ENCODE results near the gene ADM2. TPM values are rescaled to one million over a fixed set of nuclear protein-coding genes. Genes with fewer than 3 reads are reported as not detected.

Gene ADM2
- total RNA-seq, 2 donors from 2014 or later, result 25.5 to 28.8 TPM

DNA sequence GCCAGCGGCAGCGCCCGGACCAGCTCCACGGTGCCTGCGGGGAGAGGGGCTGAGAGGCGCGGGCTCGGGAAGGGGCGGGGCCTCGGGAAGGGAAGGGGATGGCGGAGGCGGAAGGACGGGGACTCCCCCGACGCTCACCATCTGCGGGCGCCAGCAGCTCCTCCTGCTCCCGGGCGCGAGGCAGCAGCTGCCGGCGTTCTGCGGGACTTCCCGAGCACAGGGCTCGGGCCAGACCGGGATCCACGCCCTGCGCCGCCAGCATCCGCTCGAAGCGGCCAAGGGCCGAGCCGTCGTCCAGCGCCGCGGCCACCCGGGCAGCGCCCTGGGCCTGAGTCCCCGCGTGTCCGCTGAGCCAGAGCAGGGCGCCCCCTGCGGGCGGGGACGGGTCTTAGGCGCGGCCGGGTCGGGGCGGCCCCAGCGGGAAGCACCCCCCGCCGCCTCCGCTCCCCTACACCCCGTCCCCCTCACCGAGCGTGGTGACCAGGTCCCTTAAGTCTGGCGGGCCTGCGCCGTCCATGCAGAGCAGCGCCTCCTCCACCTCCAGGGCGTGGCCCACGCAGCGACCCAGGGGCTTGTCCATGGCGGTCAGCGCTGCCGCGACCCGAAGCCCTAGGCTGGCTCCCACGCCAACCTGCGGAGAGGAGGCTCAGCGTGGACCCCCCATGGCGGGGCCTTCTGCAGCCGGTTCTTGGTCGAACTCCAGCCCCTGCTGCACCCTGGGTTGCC, 44.9 kb downstream of the ADM2 start:
- Mint-ChIP-seq H3K4me3 (peak overlapping the region; percentile 90 to 96), H3K36me3 (ENCODE audit: insufficient read depth in 2 of 2) (peaks cover 13 to 14% of the 10 kb centered on the region in 2 donors), H3K9me3 (no peaks in the 10 kb centered on the region), H3K27ac (peak overlapping the region; percentile 93), H3K27me3 (ENCODE audit: low read depth) (no peaks in the 10 kb centered on the region), H3K4me1 (ENCODE audit: low read depth) (peaks cover 39% of the 10 kb centered on the region)
- DNase-seq (peak; percentile 94), ATAC-seq (replicated peaks in 1 of 2) (peak; percentile 46 to 55)

DNA sequence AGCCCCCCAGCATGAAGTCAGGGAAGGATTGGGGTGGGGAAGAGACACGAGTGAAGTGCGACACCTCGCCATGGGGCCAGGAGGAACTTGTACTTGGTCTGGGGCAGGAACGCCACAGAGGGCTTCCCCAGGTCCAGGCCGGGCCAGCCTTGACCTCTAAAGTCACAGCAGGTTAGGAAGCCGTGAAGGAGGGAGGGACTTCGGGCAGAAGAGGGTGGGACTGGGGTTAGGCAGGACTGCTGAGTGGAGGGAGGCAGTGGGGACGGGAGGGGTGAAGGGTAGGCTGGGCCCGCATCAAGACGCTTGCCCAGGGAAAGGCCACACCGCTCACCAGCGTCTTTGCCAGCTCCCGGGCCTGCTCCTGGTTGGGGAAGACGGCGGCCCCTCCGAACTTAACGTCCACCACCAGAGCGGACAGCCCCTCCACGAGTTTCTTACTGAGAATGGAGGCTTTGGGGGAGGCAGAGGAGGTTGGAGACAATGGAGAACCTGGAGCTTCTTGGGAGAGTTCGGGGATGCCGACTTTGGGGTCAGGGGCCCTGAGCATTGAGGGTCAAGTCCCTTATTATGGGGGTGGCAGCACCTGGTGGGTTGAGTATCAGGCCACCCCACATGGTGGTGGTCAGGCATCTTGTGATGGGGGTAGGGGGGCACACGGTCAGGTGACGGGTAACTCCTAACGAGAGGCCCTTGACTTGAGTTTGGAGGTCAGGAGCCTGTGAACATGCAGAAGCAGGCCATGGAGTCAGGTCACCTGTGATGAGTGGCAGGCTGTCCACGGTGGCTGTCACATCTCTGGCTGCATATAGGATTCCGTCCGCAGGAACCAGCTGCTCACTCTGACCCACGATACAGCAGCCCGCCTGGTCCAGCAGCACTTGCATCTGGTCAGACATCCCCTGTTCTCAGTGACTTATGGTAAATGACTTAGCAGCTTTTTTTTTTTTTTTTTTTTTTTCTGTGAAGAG, 45.8 kb downstream of the ADM2 start:
- H3K9me3 Mint-ChIP-seq, result no peaks in the 10 kb centered on the region
- no peaks in the 10 kb centered on the region for H3K27me3 Mint-ChIP-seq (ENCODE audit: low read depth)
- H3K4me3 Mint-ChIP-seq, result peak overlapping the region; percentile 90 to 96
- peak overlapping the region; percentile 93 for H3K27ac Mint-ChIP-seq
- DNase-seq (peak; percentile 71 to 72), ATAC-seq (replicated peaks in 1 of 2) (peak; percentile 6 to 14)
- H3K36me3 Mint-ChIP-seq (ENCODE audit: insufficient read depth in 2 of 2), result peaks cover 13 to 14% of the 10 kb centered on the region in 2 donors
- peaks cover 39% of the 10 kb centered on the region for H3K4me1 Mint-ChIP-seq (ENCODE audit: low read depth)

DNA sequence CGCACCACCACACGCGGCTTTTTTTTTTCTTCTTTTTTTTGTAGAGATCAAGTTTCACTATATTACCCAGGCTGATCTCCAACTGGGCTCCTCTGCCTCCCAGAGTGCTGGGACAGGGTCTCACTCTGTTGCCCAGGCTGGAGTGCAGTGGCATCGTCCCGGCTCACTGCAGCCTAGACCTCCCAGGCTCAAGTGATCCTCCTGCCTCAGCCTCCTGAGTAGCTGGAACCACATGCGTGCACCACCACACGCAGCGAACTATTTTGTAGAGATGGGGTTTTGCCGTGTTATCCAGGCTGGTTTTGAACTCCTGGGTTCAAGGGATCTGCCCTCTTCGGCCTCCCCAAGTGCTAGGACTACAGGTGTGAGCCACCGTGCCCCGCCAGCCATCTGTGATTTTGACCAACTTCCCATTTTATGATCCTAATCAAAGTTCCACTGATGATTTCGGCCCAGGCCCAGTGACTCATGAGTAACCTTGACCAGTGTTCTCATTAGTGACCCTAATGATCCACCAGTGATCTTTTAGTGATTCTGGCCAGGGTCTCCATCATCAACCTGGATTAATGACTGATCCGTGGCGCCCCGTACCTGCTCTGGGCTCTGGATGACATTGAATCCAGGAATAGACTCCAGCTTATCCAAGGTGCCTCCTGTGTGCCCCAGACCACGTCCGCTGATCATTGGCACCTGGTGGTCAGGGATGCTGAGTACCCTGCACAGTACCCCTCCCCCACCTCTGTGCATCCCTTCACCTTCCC, 46.8 kb downstream of the ADM2 start:
- no peaks in the 10 kb centered on the region for H3K9me3 Mint-ChIP-seq
- ATAC-seq (replicated peaks in 1 of 2) (no peak), DNase-seq (no peak)

DNA sequence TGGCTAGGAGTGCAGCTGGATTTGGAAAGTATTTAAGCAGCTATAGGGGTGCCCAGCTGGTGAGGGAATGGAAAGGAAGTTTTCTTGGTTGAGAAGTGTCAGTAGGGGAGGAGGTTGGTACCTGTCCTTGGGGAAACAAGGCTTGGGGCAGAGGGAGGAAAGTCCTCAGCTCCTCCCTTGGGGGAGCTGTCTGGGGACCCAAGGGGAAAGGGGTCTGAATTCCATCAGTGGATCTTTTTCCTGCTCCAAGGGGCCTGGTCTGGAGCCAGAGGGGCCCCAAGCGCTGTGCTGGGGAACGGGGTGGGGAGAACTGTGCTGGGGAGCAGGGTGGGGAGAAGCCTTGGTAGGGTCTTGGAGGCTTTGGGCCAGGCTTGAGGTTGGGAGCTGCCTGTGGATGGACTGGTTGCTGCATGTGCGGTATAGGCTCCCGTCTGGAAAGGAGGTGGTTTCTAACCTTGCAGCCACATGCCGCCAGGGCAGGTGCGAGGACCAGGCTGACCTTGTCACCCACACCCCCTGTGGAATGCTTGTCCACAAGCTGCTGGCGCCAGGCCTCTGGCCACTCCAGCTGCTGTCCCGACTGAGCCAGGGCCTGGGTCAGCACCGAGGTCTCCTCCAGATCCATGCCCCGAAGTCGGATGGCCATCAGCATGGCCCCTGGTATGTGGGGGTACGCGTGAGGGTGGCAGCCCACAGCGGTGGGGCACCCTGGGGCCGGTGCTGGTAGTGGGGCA, 47.5 kb downstream of the ADM2 start:
- Mint-ChIP-seq H3K4me3 (peak overlapping the region; percentile 90 to 96), H3K27ac (peak overlapping the region; percentile 19), H3K4me1 (ENCODE audit: low read depth) (peaks cover 45% of the 10 kb centered on the region), H3K9me3 (no peaks in the 10 kb centered on the region), H3K27me3 (ENCODE audit: low read depth) (no peaks in the 10 kb centered on the region), H3K36me3 (ENCODE audit: insufficient read depth in 2 of 2) (peaks cover 13 to 18% of the 10 kb centered on the region in 2 donors)
- DNase-seq (no peak), ATAC-seq (replicated peaks in 1 of 2) (no peak)

More for the DNA sequence above, 46.8 kb downstream of the ADM2 start:
- H3K36me3 Mint-ChIP-seq (ENCODE audit: insufficient read depth in 2 of 2), result peaks cover 13 to 20% of the 10 kb centered on the region in 2 donors
- peaks cover 45% of the 10 kb centered on the region for H3K4me1 Mint-ChIP-seq (ENCODE audit: low read depth)
- no peaks in the 10 kb centered on the region for H3K27me3 Mint-ChIP-seq (ENCODE audit: low read depth)
- peak overlapping the region; percentile 90 to 96 for H3K4me3 Mint-ChIP-seq
- H3K27ac Mint-ChIP-seq, result peak overlapping the region; percentile 93

DNA sequence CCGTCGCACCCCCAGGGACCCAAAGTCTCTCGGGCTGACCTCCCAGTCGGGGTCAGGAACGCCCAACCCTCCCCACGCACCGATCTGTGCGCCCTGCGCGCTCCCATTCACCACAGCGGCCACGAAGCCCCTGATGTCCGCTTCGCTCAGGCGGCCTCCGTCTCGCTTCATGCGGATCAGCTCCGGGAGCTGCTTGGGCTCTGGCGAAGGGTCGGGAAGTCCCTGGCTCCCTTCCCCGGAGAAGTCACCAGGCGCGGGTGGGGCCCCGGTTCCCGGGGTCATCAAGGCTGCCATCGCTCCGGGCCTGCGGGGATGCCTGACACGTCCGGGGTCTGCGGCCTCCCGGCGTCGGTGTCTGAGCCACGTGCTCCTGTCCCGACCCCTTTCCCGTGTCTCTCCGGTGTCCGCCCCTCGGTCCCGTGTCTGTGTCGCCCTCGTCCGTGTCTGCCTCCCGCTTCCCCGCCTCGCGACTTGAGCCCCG, 48.1 kb downstream of the ADM2 start:
- Mint-ChIP-seq H3K4me3 (peak overlapping the region; percentile 90 to 96), H3K27ac (no peak overlapping the region), H3K4me1 (ENCODE audit: low read depth) (peaks cover 49% of the 10 kb centered on the region), H3K36me3 (ENCODE audit: insufficient read depth in 2 of 2) (peaks cover 12 to 20% of the 10 kb centered on the region in 2 donors), H3K9me3 (no peaks in the 10 kb centered on the region), H3K27me3 (ENCODE audit: low read depth) (no peaks in the 10 kb centered on the region)
- ATAC-seq (replicated peaks in 1 of 2), result no peak
- DNase-seq, result no peak

DNA sequence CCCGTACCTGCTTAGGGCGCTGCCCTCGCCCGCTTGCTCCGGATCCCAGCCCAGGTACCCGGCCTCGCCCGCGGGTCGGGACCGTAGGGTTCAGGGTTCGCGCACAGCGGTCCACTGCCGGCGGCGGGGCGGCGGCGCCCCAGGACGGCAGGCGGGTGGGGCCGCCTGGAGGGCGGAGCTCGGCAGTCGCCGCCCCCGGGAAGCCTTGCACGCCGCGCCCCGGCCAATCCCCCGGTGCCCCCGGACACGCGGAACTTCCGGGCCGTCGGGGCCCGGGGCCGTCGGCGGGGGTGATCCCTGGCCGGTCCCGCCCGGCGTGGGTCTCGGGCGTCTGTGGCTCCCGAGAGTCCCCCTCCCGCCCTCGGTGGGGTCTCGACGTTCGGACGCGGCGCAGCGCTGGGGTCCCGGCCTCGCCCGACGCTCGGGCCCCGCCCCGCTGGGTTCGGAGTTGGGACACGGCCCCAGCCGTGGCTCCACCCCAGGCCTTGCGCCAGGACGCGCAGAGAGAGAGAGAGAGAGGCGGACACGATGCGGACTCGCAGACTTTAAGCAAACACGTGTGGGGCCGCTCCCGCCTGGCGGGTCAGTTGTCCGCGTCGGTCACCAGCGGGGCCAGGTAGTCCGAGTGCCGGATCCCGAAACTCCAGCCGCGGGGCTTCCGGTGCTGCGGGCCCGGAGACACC, 48.7 kb downstream of the ADM2 start, which contains the start of gene TYMP:
Gene TYMP (minus strand): TSS at position 116 of the 683 bp plus-strand sequence. CDS start 303 bp downstream, outside the sequence.
- peak; percentile 30 to 35 for ATAC-seq (replicated peaks in 1 of 2)
- DNase-seq, result peak; percentile 87 to 90
- Mint-ChIP-seq H3K27ac (peak within 1 kb of the TSS; percentile 96), H3K36me3 (ENCODE audit: insufficient read depth in 2 of 2) (peaks cover 9 to 20% of the 10 kb centered on the region in 2 donors), H3K27me3 (ENCODE audit: low read depth) (no peaks in the 10 kb centered on the region), H3K9me3 (no peaks in the 10 kb centered on the region), H3K4me3 (peak within 1 kb of the TSS; percentile 96 to 98), H3K4me1 (ENCODE audit: low read depth) (peaks cover 47% of the 10 kb centered on the region)

DNA sequence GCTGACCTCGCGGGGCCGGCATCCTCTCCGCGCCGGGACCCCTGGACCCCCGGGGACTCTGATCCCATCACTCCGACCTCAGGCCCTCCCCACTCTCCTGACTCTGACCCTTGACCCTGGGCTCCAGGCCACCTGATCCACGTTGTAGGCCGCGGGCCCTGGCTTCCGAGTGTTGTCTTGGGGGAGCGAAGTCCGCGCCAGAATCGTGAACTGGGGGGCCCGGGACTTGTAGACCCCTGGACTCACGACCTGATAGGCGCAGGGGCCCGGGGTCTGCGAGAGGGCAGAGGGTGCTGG, 49.2 kb downstream of the ADM2 start:
- ATAC-seq (replicated peaks in 1 of 2) (peak; percentile 0 to 1), DNase-seq (no peak)
- peak overlapping the region; percentile 96 to 98 for H3K4me3 Mint-ChIP-seq
- H3K36me3 Mint-ChIP-seq (ENCODE audit: insufficient read depth in 2 of 2), result peaks cover 9 to 20% of the 10 kb centered on the region in 2 donors
- no peaks in the 10 kb centered on the region for H3K9me3 Mint-ChIP-seq
- peak overlapping the region; percentile 96 for H3K27ac Mint-ChIP-seq
- peaks cover 47% of the 10 kb centered on the region for H3K4me1 Mint-ChIP-seq (ENCODE audit: low read depth)
- no peaks in the 10 kb centered on the region for H3K27me3 Mint-ChIP-seq (ENCODE audit: low read depth)

DNA sequence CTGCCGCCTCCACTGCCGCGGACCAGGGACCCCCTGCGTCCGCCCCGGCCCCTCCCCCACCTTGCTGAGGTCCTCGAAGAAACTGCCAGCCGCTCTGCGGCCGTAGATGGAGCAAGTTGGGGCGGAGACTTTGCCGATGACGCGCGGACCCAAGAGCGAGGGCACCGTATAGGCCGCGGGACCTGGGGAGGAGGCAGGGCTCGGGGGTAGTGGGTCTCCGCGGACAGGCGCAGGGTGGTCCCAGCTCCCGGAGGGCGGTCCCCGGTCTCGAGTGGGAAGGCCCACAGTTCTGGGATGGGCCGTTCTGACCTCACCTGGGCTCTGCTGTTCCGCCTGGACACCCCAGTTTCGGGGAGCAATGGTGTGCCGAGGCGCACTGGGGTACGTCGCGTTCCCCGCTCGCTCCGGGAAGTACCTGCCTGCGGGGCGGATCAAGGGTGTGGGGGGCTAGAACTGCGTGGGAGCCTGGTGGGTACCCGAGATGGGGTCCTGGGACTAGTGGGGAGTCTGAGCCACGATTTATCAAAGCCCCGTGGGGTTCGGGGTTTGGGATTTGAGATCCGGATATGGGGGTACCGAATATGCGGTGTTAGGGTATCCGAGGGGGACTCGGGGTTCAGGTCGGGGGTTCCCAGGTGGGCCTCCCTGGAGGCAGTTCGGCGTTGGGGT, 49.7 kb downstream of the ADM2 start:
- Mint-ChIP-seq H3K4me1 (ENCODE audit: low read depth) (peaks cover 48% of the 10 kb centered on the region), H3K27ac (peak overlapping the region; percentile 95), H3K27me3 (ENCODE audit: low read depth) (no peaks in the 10 kb centered on the region), H3K9me3 (no peaks in the 10 kb centered on the region), H3K4me3 (peak overlapping the region; percentile 96 to 98), H3K36me3 (ENCODE audit: insufficient read depth in 2 of 2) (peaks cover 9 to 20% of the 10 kb centered on the region in 2 donors)
- peak; percentile 51 for ATAC-seq (replicated peaks in 1 of 2)
- peak; percentile 89 to 91 for DNase-seq

DNA sequence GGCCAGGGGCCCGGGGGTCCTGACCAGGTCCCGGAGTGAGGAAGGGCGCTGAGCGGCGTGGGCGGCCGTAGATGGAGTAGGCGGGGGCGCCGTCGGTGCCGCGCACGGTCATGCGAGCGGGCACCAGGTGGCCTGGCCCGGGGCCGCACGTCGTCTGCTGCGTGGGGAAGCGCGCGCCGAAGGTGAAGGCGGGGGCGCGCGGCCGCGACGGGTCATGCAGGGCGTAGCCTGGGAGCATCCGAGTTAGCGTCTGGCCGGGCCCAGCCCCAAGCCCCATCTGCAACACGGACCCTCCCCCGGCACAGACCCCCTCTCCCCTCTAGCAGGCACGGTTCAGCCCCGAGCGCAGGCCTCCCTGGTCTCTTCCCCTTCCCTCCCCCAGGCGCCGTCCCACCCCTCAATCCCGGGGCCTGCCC, 50.2 kb downstream of the ADM2 start:
- Mint-ChIP-seq H3K4me3 (peak overlapping the region; percentile 96 to 98), H3K9me3 (no peaks in the 10 kb centered on the region), H3K27ac (peak overlapping the region; percentile 95), H3K36me3 (ENCODE audit: insufficient read depth in 2 of 2) (peaks cover 9 to 20% of the 10 kb centered on the region in 2 donors), H3K27me3 (ENCODE audit: low read depth) (no peaks in the 10 kb centered on the region), H3K4me1 (ENCODE audit: low read depth) (peaks cover 53% of the 10 kb centered on the region)
- DNase-seq (peak; percentile 81 to 89), ATAC-seq (replicated peaks in 1 of 2) (peak; percentile 52 to 53)

DNA sequence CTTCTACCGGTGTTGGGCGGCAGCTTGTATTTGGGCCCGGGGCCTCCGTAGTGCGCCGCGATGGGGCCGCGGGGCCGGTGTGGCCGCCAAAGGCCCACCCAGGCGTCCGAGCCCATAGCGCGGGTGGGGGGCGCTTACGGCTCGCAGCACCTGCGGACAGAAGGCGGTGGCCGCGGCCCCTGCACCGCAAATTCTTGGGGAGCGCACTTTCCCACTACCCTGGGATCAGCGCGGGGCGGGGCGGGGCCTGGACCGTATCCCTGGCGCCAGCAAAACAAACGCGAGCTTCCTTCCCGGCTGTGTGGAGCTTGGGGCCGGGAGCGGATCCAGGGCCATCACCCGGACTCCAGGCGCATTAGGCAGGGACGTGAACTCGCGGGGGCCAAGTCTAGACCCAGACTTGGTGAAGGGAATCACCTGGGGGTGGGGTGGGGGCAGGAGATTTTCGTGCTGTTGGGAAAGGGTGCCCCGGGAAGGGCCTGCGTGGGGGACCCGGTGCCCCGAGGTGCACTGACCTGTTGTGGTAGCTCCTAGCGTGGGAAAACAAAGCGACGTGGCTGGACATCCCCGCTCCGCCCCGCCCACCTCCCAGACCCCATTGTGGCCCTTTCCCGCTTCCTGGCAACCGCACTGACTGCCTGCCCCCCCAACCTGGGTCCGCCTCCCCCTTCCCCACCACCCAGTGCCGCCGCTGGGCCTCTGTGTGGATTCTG, 50.8 kb downstream of the ADM2 start:
- H3K36me3 Mint-ChIP-seq (ENCODE audit: insufficient read depth in 2 of 2), result peaks cover 9 to 20% of the 10 kb centered on the region in 2 donors
- H3K4me3 Mint-ChIP-seq, result peak overlapping the region; percentile 96 to 98
- H3K27ac Mint-ChIP-seq, result peak overlapping the region; percentile 93
- no peaks in the 10 kb centered on the region for H3K9me3 Mint-ChIP-seq
- H3K27me3 Mint-ChIP-seq (ENCODE audit: low read depth), result no peaks in the 10 kb centered on the region
- DNase-seq, result no peak
- ATAC-seq (replicated peaks in 1 of 2), result no peak
- peaks cover 53% of the 10 kb centered on the region for H3K4me1 Mint-ChIP-seq (ENCODE audit: low read depth)
